ENCODE results near the gene MAN1A1. TPM values are rescaled to one million over a fixed set of nuclear protein-coding genes. Genes with fewer than 3 reads are reported as not detected.

MAN1A1 gene
- total RNA-seq, 2 donors from 2014 or later, result 41.7 to 43.7 TPM

GRCh38 chr6:119347466-119348095 lies 2.0 kb downstream of the MAN1A1 start:
- Histone ChIP-seq H3K4me1 (ENCODE audit: control insufficient read depth, insufficient read depth, low read length) (peaks cover 3% of the 10 kb centered on the region), H3K4me3 (ENCODE audit: low read length) (peak overlapping the region; percentile 87), H3K36me3 (ENCODE audit: control insufficient read depth, insufficient read depth, low read length) (peaks cover 6% of the 10 kb centered on the region), H3K9ac (ENCODE audit: extremely low read depth, low read length, poor library complexity, severe bottlenecking) (peak overlapping the region; percentile 40), H3K27me3 (ENCODE audit: control insufficient read depth, insufficient read depth, low read length, poor library complexity, severe bottlenecking) (no peaks in the 10 kb centered on the region), H3K9me3 (ENCODE audit: control insufficient read depth, low read length) (no peaks in the 10 kb centered on the region), H3K27ac (ENCODE audit: low read depth, low read length) (no peak overlapping the region)
- Mint-ChIP-seq H3K27me3 (ENCODE audit: insufficient read depth) (no peaks in the 10 kb centered on the region), H3K27ac (peak overlapping the region; percentile 44), H3K36me3 (ENCODE audit: low read depth) (peaks cover 26% of the 10 kb centered on the region), H3K9me3 (no peaks in the 10 kb centered on the region), H3K4me1 (peaks cover 48% of the 10 kb centered on the region), H3K4me3 (peak overlapping the region; percentile 89)
- WGBS, 2 experiments (ENCODE audit: insufficient coverage in 1 of 2, insufficient read length in 1 of 2), result 64 to 73% methylated on average over 15 to 16 of the region's 16 CpGs
- no peak for TF ChIP-seq CTCF (conservative IDR thresholded peaks at IDR 0.05)
- DNase-seq, result no peak

- Mint-ChIP-seq H3K9me3 (no peaks in the 10 kb centered on the region), H3K4me3 (peak overlapping the region; percentile 89), H3K27ac (no peak overlapping the region), H3K36me3 (ENCODE audit: low read depth) (peaks cover 26% of the 10 kb centered on the region), H3K27me3 (ENCODE audit: insufficient read depth) (no peaks in the 10 kb centered on the region), H3K4me1 (peaks cover 52% of the 10 kb centered on the region)
- Histone ChIP-seq H3K9me3 (ENCODE audit: control insufficient read depth, low read length) (no peaks in the 10 kb centered on the region), H3K36me3 (ENCODE audit: control insufficient read depth, insufficient read depth, low read length) (peaks cover 12% of the 10 kb centered on the region), H3K4me3 (ENCODE audit: low read length) (peak overlapping the region; percentile 87), H3K4me1 (ENCODE audit: control insufficient read depth, insufficient read depth, low read length) (peaks cover 8% of the 10 kb centered on the region), H3K27ac (ENCODE audit: low read depth, low read length) (no peak overlapping the region), H3K9ac (ENCODE audit: extremely low read depth, low read length, poor library complexity, severe bottlenecking) (no peak overlapping the region), H3K27me3 (ENCODE audit: control insufficient read depth, insufficient read depth, low read length, poor library complexity, severe bottlenecking) (no peaks in the 10 kb centered on the region)
- TF ChIP-seq CTCF (conservative IDR thresholded peaks at IDR 0.05), result no peak
- no peak for DNase-seq
- WGBS, 2 experiments (ENCODE audit: insufficient coverage in 1 of 2, insufficient read length in 1 of 2), result 84 to 86% methylated on average over 1 of the region's 1 CpG
Measured at GRCh38 chr6:119346936-119347335, 2.6 kb downstream of the MAN1A1 start.

- no peak for TF ChIP-seq CTCF (conservative IDR thresholded peaks at IDR 0.05)
- Mint-ChIP-seq H3K4me1 (peaks cover 53% of the 10 kb centered on the region), H3K27ac (no peak overlapping the region), H3K4me3 (peak overlapping the region; percentile 89), H3K9me3 (no peaks in the 10 kb centered on the region), H3K27me3 (ENCODE audit: insufficient read depth) (no peaks in the 10 kb centered on the region), H3K36me3 (ENCODE audit: low read depth) (peaks cover 26% of the 10 kb centered on the region)
- H3K36me3 ChIP-seq (ENCODE audit: control insufficient read depth, insufficient read depth, low read length), result peaks cover 12% of the 10 kb centered on the region
- no peaks in the 10 kb centered on the region for H3K27me3 ChIP-seq (ENCODE audit: control insufficient read depth, insufficient read depth, low read length, poor library complexity, severe bottlenecking)
- peaks cover 5% of the 10 kb centered on the region for H3K4me1 ChIP-seq (ENCODE audit: control insufficient read depth, insufficient read depth, low read length)
- no peak overlapping the region for H3K27ac ChIP-seq (ENCODE audit: low read depth, low read length)
- no peaks in the 10 kb centered on the region for H3K9me3 ChIP-seq (ENCODE audit: control insufficient read depth, low read length)
- DNase-seq, result no peak
- H3K9ac ChIP-seq (ENCODE audit: extremely low read depth, low read length, poor library complexity, severe bottlenecking), result no peak overlapping the region
- WGBS, 2 experiments (ENCODE audit: insufficient coverage in 1 of 2, insufficient read length in 1 of 2), result 90 to 91% methylated on average over 8 of the region's 8 CpGs
- H3K4me3 ChIP-seq (ENCODE audit: low read length), result peak overlapping the region; percentile 87
Measured at GRCh38 chr6:119346450-119346849, 3.1 kb downstream of the MAN1A1 start.
